ENCODE data around the gene GRIA1.

Gene GRIA1

GRCh38 chr5:153498516-153498915, 8.0 kb downstream of the GRIA1 start:
- Histone ChIP-seq H3K9me3 (no peaks in the 10 kb centered on the region), H3K27me3 (no peaks in the 10 kb centered on the region), H3K4me1 (peaks cover 0 to 10% (median 0%) of the 10 kb centered on the region in 4 donors), H3K36me3 (no peaks in the 10 kb centered on the region), H3K27ac (no peak overlapping the region), H3K4me3 (no peak overlapping the region)
- no peak for TF ChIP-seq CTCF (IDR thresholded peaks at IDR 0.05)
- no peak for DNase-seq
- intact Hi-C loops (cut with DNase I; ENCODE audit: low total_unique reads), result loop anchor here (5.0 kb wide), 1 partner anchor 469 kb away; no protein-coding TSS in a partner anchor

- H3K4me1 ChIP-seq, result peaks cover 0 to 10% (median 0%) of the 10 kb centered on the region in 4 donors
- no peaks in the 10 kb centered on the region for H3K27me3 ChIP-seq
- H3K36me3 ChIP-seq, result no peaks in the 10 kb centered on the region
- intact Hi-C loops (cut with DNase I; ENCODE audit: low total_unique reads), result no loop called here
- H3K9me3 ChIP-seq, result no peaks in the 10 kb centered on the region
- no peak overlapping the region for H3K27ac ChIP-seq
- H3K4me3 ChIP-seq, result no peak overlapping the region
- no peak for DNase-seq
- TF ChIP-seq CTCF (IDR thresholded peaks at IDR 0.05), result no peak
These were observed 9.7 kb downstream of the GRIA1 start for GRCh38 chr5:153500178-153500577.

GRCh38 chr5:153504726-153505125, 14.3 kb downstream of the GRIA1 start:
- TF ChIP-seq CTCF (IDR thresholded peaks at IDR 0.05), result no peak
- Histone ChIP-seq H3K27me3 (no peaks in the 10 kb centered on the region), H3K27ac (no peak overlapping the region), H3K4me3 (no peak overlapping the region), H3K4me1 (no peaks in the 10 kb centered on the region), H3K36me3 (no peaks in the 10 kb centered on the region), H3K9me3 (no peaks in the 10 kb centered on the region)
- no peak for DNase-seq
- intact Hi-C loops (cut with DNase I; ENCODE audit: low total_unique reads), result no loop called here

- Histone ChIP-seq H3K27me3 (no peaks in the 10 kb centered on the region), H3K9me3 (no peaks in the 10 kb centered on the region), H3K4me1 (no peaks in the 10 kb centered on the region), H3K36me3 (no peaks in the 10 kb centered on the region), H3K27ac (no peak overlapping the region), H3K4me3 (no peak overlapping the region)
- DNase-seq, result no peak
- no peak for TF ChIP-seq CTCF (IDR thresholded peaks at IDR 0.05)
- intact Hi-C loops (cut with DNase I; ENCODE audit: low total_unique reads), result no loop called here
These were observed 18.2 kb downstream of the GRIA1 start for GRCh38 chr5:153508700-153509099.

GRCh38 chr5:153511622-153512021, 21.2 kb downstream of the GRIA1 start:
- no peak overlapping the region for H3K27ac ChIP-seq
- H3K4me3 ChIP-seq, result no peak overlapping the region
- no peaks in the 10 kb centered on the region for H3K4me1 ChIP-seq
- intact Hi-C loops (cut with DNase I; ENCODE audit: low total_unique reads), result no loop called here
- TF ChIP-seq CTCF (IDR thresholded peaks at IDR 0.05), result no peak
- H3K9me3 ChIP-seq, result peaks cover 0 to 7% (median 0%) of the 10 kb centered on the region in 3 donors
- H3K36me3 ChIP-seq, result no peaks in the 10 kb centered on the region
- H3K27me3 ChIP-seq, result no peaks in the 10 kb centered on the region
- DNase-seq, result no peak

GRCh38 chr5:153513156-153513555, 22.7 kb downstream of the GRIA1 start:
- H3K4me1 ChIP-seq, result no peaks in the 10 kb centered on the region
- TF ChIP-seq CTCF (IDR thresholded peaks at IDR 0.05), result no peak
- DNase-seq, result no peak
- H3K9me3 ChIP-seq, result peaks cover 0 to 7% (median 0%) of the 10 kb centered on the region in 3 donors
- no peak overlapping the region for H3K4me3 ChIP-seq
- no peaks in the 10 kb centered on the region for H3K36me3 ChIP-seq
- no peaks in the 10 kb centered on the region for H3K27me3 ChIP-seq
- no peak overlapping the region for H3K27ac ChIP-seq
- intact Hi-C loops (cut with DNase I; ENCODE audit: low total_unique reads), result no loop called here
